ENCODE results near the gene PLVAP.

DNA sequence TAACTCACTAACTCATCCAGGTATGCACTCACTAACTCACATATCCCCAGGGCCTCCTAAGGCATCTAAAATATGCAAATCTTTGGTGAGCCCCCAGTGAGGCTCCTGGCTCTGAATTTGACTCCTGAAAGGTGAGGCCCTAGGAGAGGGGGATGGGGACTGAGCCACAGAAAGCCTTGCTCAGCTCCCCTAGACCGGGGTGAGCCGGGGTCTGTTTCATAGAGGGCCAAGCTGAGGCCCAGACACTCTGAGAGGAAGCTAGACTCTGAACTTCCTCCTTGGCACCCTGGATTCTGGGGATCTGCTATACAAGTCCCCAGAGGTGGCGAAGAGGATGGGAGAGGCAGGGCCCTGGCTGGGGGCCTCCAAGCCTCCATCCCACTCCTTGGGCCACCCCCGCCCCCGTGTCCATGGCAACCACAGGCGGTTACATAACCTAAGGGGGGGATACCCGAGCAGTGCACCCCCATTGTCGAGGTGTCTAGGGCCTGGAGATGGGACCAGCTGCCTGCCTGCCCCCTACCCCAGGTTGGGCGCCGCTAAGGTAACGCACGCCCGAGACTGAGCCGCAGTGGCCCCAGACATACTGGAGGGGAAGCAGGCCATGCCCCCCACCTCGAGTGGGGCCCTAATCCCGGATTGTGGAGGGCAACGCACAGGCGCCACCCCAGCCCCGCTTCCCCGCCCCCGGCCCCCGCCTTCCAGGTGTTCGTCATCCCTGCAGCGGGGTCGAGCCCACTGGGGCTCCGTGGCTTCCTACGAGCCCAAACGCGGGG is 74.6 kb downstream of the PLVAP start:
- TF ChIP-seq, protein P1, sequence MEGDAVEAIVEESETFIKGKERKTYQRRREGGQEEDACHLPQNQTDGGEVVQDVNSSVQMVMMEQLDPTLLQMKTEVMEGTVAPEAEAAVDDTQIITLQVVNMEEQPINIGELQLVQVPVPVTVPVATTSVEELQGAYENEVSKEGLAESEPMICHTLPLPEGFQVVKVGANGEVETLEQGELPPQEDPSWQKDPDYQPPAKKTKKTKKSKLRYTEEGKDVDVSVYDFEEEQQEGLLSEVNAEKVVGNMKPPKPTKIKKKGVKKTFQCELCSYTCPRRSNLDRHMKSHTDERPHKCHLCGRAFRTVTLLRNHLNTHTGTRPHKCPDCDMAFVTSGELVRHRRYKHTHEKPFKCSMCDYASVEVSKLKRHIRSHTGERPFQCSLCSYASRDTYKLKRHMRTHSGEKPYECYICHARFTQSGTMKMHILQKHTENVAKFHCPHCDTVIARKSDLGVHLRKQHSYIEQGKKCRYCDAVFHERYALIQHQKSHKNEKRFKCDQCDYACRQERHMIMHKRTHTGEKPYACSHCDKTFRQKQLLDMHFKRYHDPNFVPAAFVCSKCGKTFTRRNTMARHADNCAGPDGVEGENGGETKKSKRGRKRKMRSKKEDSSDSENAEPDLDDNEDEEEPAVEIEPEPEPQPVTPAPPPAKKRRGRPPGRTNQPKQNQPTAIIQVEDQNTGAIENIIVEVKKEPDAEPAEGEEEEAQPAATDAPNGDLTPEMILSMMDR (IDR thresholded peaks at IDR 0.05) = no peak
- TF ChIP-seq POLR2A (IDR thresholded peaks at IDR 0.05; ENCODE audit: low read depth) (no peak), POLR2AphosphoS5 (IDR thresholded peaks at IDR 0.05) (no peak), EP300 (IDR thresholded peaks at IDR 0.05) (no peak)
